HG02798 (cell line): ENCODE measurements around the gene RCOR1.
A peak's percentile ranks its signal among the peaks of the same experiment; 100 is the strongest.
"Not testable (repeated sequence)": the region's sequence is repeated elsewhere in the genome, so short reads cannot be mapped to it uniquely, and the experiment has no call there.

Experiments used
- ATAC-seq: cut with Tn5 transposase; IDR thresholded peaks from one replicate; pipeline ENCODE4 v1.9.1; 2021; ENCODE audit warnings: mild to moderate bottlenecking; ENCODE audit not compliant: unreplicated experiment, poor library complexity

Gene RCOR1

GRCh38 chr14:102591944-102592762 lies at the start of gene RCOR1:
Gene RCOR1 (plus strand): TSS chr14:102592649. CDS start chr14:102592887, 238 bp downstream.
- ATAC-seq, result peak; percentile 81

GRCh38 chr14:102544046-102544746 lies 48.3 kb upstream of the RCOR1 start:
- ATAC-seq, result no peak

GRCh38 chr14:102544747-102545460 lies 47.5 kb upstream of the RCOR1 start:
- ATAC-seq, result no peak

- no peak for ATAC-seq
These were observed 46.8 kb upstream of the RCOR1 start for GRCh38 chr14:102545461-102546265.

- ATAC-seq, result no peak
These were observed 43.7 kb upstream of the RCOR1 start for GRCh38 chr14:102548616-102549240.

GRCh38 chr14:102550927-102551401 lies 41.5 kb upstream of the RCOR1 start:
- ATAC-seq, result not testable (repeated sequence)

GRCh38 chr14:102551995-102552705 lies 40.3 kb upstream of the RCOR1 start:
- no peak for ATAC-seq

- no peak for ATAC-seq
These were observed 37.3 kb upstream of the RCOR1 start for GRCh38 chr14:102554821-102555819.

- ATAC-seq, result no peak
These were observed 36.3 kb upstream of the RCOR1 start for GRCh38 chr14:102556098-102556677.

GRCh38 chr14:102557434-102558226 lies 34.8 kb upstream of the RCOR1 start:
- ATAC-seq, result no peak

GRCh38 chr14:102558556-102558955 lies 33.9 kb upstream of the RCOR1 start:
- no peak for ATAC-seq

- ATAC-seq, result no peak
These were observed 31.8 kb upstream of the RCOR1 start for GRCh38 chr14:102560458-102561261.

- peak; percentile 40 for ATAC-seq
These were observed 27.0 kb upstream of the RCOR1 start for GRCh38 chr14:102565331-102565887.

- ATAC-seq, result no peak
These were observed 26.5 kb upstream of the RCOR1 start for GRCh38 chr14:102565959-102566358.

- ATAC-seq, result peak; percentile 37
These were observed 24.3 kb upstream of the RCOR1 start for GRCh38 chr14:102568115-102568614.
